ENCODE results near the gene MEGF6.

GRCh38 chr1:3547055-3548005 lies 64.0 kb downstream of the MEGF6 start:
- TF ChIP-seq CTCF (IDR thresholded peaks at IDR 0.05) (no peak), EZH2 (IDR thresholded peaks at IDR 0.05; ENCODE audit: borderline replicate concordance, insufficient read depth, low read depth, low read length, poor library complexity, severe bottlenecking) (no peak)
